ENCODE data around the gene UBR3. TPM values are rescaled to one million over a fixed set of nuclear protein-coding genes. Genes with fewer than 3 reads are reported as not detected.
A peak's percentile ranks its signal among the peaks of the same experiment; 100 is the strongest.
"Not testable (repeated sequence)": the region's sequence is repeated elsewhere in the genome, so short reads cannot be mapped to it uniquely, and the experiment has no call there.

Gene UBR3
- total RNA-seq, 1 experiment from 2014 or later, result 21.9 TPM

DNA sequence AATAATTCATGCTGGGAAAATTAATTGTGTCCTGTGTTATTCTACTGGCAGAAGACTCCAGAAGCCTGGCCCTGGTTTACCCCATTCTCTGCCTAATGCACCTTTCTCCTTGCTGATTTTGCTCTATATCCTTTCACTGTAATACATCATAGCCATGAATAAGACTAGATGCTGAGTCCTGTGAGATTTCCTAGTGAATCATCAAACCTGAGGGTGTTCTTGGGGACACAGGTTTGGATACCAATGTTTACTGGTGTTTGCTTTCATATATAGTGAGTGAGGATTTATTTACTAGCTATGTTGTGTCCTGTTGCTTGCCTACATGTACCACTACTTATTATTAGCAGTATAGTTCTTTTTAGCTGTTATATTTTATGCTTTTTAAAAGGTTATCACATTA, 9.0 kb upstream of the UBR3 start:
- Histone ChIP-seq H3K27ac (no peak overlapping the region), H3K36me3 (ENCODE audit: low read depth) (peaks cover 15% of the 10 kb centered on the region), H3K4me2 (no peak overlapping the region), H4K20me1 (ENCODE audit: insufficient read depth) (no peaks in the 10 kb centered on the region), H3K9me2 (ENCODE audit: insufficient read depth) (no peaks in the 10 kb centered on the region), H3K4me1 (replicated peaks; ENCODE audit: insufficient read depth) (peaks cover 15% of the 10 kb centered on the region; the same call in 1 of the 2 replicates), H3F3A (ENCODE audit: insufficient read depth, low read depth) (0 out of 2 replicates have a peak, but pooled peaks cover 5% of the 10 kb centered on the region), H3K9me3 (ENCODE audit: insufficient read depth, low read depth) (no peaks in the 10 kb centered on the region), H2AFZ (no peak overlapping the region), H3K27me3 (ENCODE audit: insufficient read depth, low read depth) (no peaks in the 10 kb centered on the region), H3K4me3 (no peak overlapping the region), H3K79me2 (ENCODE audit: low read depth) (peaks cover 21% of the 10 kb centered on the region)
- ChIA-PET POLR2A (ENCODE audit: unreplicated experiment) (no interaction called here), CTCF (interaction anchor here (0.6 kb wide), 1 partner anchor 18 kb away, joined by 3 read pairs; no protein-coding TSS in a partner anchor)
- no peak for DNase-seq
- TF ChIP-seq, protein P1, sequence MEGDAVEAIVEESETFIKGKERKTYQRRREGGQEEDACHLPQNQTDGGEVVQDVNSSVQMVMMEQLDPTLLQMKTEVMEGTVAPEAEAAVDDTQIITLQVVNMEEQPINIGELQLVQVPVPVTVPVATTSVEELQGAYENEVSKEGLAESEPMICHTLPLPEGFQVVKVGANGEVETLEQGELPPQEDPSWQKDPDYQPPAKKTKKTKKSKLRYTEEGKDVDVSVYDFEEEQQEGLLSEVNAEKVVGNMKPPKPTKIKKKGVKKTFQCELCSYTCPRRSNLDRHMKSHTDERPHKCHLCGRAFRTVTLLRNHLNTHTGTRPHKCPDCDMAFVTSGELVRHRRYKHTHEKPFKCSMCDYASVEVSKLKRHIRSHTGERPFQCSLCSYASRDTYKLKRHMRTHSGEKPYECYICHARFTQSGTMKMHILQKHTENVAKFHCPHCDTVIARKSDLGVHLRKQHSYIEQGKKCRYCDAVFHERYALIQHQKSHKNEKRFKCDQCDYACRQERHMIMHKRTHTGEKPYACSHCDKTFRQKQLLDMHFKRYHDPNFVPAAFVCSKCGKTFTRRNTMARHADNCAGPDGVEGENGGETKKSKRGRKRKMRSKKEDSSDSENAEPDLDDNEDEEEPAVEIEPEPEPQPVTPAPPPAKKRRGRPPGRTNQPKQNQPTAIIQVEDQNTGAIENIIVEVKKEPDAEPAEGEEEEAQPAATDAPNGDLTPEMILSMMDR (conservative IDR thresholded peaks at IDR 0.05), result no peak
- no peak for TF ChIP-seq EZH2 (IDR thresholded peaks at IDR 0.05; ENCODE audit: low read depth)
- no TSS peak for BruUV-seq (replicated peaks)
- intact Hi-C loops (cut with micrococcal nuclease; ENCODE audit: unreplicated experiment), result no loop called here

DNA sequence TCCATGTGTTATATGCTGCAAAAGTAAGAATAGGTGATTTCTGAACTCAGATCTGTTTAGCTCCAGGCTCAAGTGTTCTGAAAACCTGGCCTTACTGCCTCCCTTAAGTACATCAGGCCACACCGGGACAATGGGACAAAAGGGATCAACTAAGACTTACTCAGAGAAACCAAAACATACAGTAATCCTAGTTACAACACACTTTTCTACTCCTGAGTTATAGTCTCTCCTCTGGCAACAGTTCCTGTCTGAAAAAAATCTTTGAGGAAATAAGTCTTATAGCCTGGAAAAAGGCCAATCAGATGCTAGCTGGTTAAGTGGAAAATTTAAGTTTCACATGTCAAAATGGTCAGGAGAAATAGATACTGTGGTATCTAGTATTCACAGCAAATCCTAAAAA, 8.1 kb upstream of the UBR3 start:
- H3F3A ChIP-seq (ENCODE audit: insufficient read depth, low read depth), result 0 out of 2 replicates have a peak, but pooled peaks cover 5% of the 10 kb centered on the region
- no peaks in the 10 kb centered on the region for H4K20me1 ChIP-seq (ENCODE audit: insufficient read depth)
- CTCF ChIA-PET, result interaction anchor here (0.6 kb wide), 1 partner anchor 233 kb away, joined by 3 read pairs; no protein-coding TSS in a partner anchor
- no peaks in the 10 kb centered on the region for H3K9me2 ChIP-seq (ENCODE audit: insufficient read depth)
- peaks cover 19% of the 10 kb centered on the region; the same call in 1 of the 2 replicates for H3K4me1 ChIP-seq (replicated peaks; ENCODE audit: insufficient read depth)
- TF ChIP-seq, protein P1 (conservative IDR thresholded peaks at IDR 0.05), result no peak
- TF ChIP-seq EZH2 (IDR thresholded peaks at IDR 0.05; ENCODE audit: low read depth), result no peak
- H3K27me3 ChIP-seq (ENCODE audit: insufficient read depth, low read depth), result no peaks in the 10 kb centered on the region
- H3K4me2 ChIP-seq, result no peak overlapping the region
- no peak overlapping the region for H3K27ac ChIP-seq
- no peaks in the 10 kb centered on the region for H3K9me3 ChIP-seq (ENCODE audit: insufficient read depth, low read depth)
- H3K4me3 ChIP-seq, result no peak overlapping the region
- peaks cover 30% of the 10 kb centered on the region for H3K79me2 ChIP-seq (ENCODE audit: low read depth)
- POLR2A ChIA-PET (ENCODE audit: unreplicated experiment), result no interaction called here
- no TSS peak for BruUV-seq (replicated peaks)
- H2AFZ ChIP-seq, result no peak overlapping the region
- peak in 1 of 2 experiments; percentile 34 for DNase-seq
- intact Hi-C loops (cut with micrococcal nuclease; ENCODE audit: unreplicated experiment), result no loop called here
- H3K36me3 ChIP-seq (ENCODE audit: low read depth), result peaks cover 15% of the 10 kb centered on the region

DNA sequence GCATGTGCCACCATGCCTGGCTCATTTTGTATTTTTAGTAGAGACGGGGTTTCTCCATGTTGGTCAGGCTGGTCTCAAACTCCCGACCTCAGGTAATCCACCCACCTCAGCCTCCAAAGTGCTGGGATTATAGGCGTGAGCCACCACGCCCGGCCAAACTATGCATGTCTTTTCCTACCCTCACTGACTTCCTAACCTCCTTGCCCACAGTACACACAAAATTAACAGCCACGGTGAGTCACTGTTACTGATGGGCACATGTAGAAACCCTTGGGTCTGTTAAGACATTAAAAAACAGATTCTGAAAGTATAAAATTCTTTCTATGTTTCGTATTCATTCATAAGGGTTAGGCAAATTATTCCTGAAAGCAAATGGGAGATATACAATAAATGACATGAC, 7.2 kb upstream of the UBR3 start:
- CTCF ChIA-PET; H3K4me3 ChIP-seq; H3K4me2 ChIP-seq; BruUV-seq (replicated peaks); H3K9me3 ChIP-seq (ENCODE audit: insufficient read depth, low read depth); H3F3A ChIP-seq (ENCODE audit: insufficient read depth, low read depth); H4K20me1 ChIP-seq (ENCODE audit: insufficient read depth); H3K27me3 ChIP-seq (ENCODE audit: insufficient read depth, low read depth); H3K9me2 ChIP-seq (ENCODE audit: insufficient read depth); H2AFZ ChIP-seq; H3K27ac ChIP-seq; intact Hi-C loops (cut with micrococcal nuclease; ENCODE audit: unreplicated experiment): not testable (repeated sequence)
- Histone ChIP-seq H3K36me3 (ENCODE audit: low read depth) (peaks cover 14% of the 10 kb centered on the region), H3K4me1 (replicated peaks; ENCODE audit: insufficient read depth) (peaks cover 19% of the 10 kb centered on the region; the same call in 1 of the 2 replicates), H3K79me2 (ENCODE audit: low read depth) (peaks cover 34% of the 10 kb centered on the region)
- peak in 1 of 2 experiments; percentile 45 for DNase-seq
- POLR2A ChIA-PET (ENCODE audit: unreplicated experiment), result interaction anchor here (0.6 kb wide), 1 partner anchor 122 kb away, joined by 7 read pairs; no protein-coding TSS in a partner anchor

DNA sequence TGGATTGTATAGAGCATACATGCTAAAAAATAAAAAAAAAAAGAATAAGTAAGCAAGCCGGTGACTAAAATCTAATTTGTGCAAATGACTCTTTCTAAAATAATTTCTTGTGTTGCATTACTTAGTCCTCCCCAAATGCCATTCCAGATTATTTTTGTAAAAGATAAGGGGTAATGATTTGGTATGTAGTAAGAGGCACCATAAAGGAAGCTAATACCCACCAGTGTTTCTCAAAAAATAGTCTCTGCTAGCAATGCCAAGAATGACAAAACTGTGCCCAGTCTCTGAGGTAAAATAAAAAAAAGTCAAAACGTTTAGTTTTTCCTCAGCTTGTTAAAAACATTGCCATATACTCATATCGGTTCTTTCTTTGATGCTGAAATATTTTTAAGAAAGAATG, 5.2 kb upstream of the UBR3 start:
- CTCF ChIA-PET, result no interaction called here
- H3K27ac ChIP-seq, result no peak overlapping the region

More for the DNA sequence above, 5.2 kb upstream of the UBR3 start:
- Histone ChIP-seq H4K20me1 (ENCODE audit: insufficient read depth) (no peaks in the 10 kb centered on the region), H3K9me3 (ENCODE audit: insufficient read depth, low read depth) (no peaks in the 10 kb centered on the region), H3K27me3 (ENCODE audit: insufficient read depth, low read depth) (no peaks in the 10 kb centered on the region), H2AFZ (no peak overlapping the region), H3K4me3 (no peak overlapping the region), H3K79me2 (ENCODE audit: low read depth) (peaks cover 34% of the 10 kb centered on the region), H3K4me2 (peak overlapping the region; percentile 93), H3F3A (ENCODE audit: insufficient read depth, low read depth) (no peaks in the 10 kb centered on the region), H3K9me2 (ENCODE audit: insufficient read depth) (no peaks in the 10 kb centered on the region), H3K36me3 (ENCODE audit: low read depth) (peaks cover 7% of the 10 kb centered on the region), H3K4me1 (replicated peaks; ENCODE audit: insufficient read depth) (peaks cover 19% of the 10 kb centered on the region; the same call in 1 of the 2 replicates)
- POLR2A ChIA-PET (ENCODE audit: unreplicated experiment), result no interaction called here
- TF ChIP-seq, protein P1 (conservative IDR thresholded peaks at IDR 0.05), result no peak
- TF ChIP-seq EZH2 (IDR thresholded peaks at IDR 0.05; ENCODE audit: low read depth), result no peak
- BruUV-seq (replicated peaks), result no TSS peak
- intact Hi-C loops (cut with micrococcal nuclease; ENCODE audit: unreplicated experiment), result no loop called here
- DNase-seq, result no peak
